GM12878 (cell line): ENCODE data around the gene LIN37.

Experiments
- BACH1 ChIP-seq: fragments of 450-650 bp; IDR thresholded peaks from 2 replicates; pipeline ENCODE4 v1.6.1; 2017; ENCODE audit warnings: mild to moderate bottlenecking, borderline replicate concordance
- BRCA1 ChIP-seq: IDR thresholded peaks from 2 replicates; pipeline ENCODE4 v1.6.1; 2011; ENCODE audit warnings: low read depth, low read length, improper control_type of control experiment
- CTCF ChIP-seq, 3 experiments: IDR thresholded peaks in 2 of 3; conservative IDR thresholded peaks in 1 of 3; 2 replicates each; pipeline ENCODE4 v1.5.1; 2011; ENCODE audit warnings: low read depth in 3 of 3, low read length in 3 of 3, mild to moderate bottlenecking in 3 of 3, control low read depth in 2 of 3, moderate library complexity in 2 of 3, inconsistent platforms in 1 of 3, mixed read lengths in 1 of 3; ENCODE audit not compliant: control insufficient read depth in 2 of 3, insufficient read depth in 1 of 3; ENCODE audit errors: extremely low read depth in 1 of 3
- ESRRA ChIP-seq: IDR thresholded peaks from 2 replicates; pipeline ENCODE4 v1.6.1; 2012; ENCODE audit warnings: mild to moderate bottlenecking, low read length, improper control_type of control experiment
- MAX ChIP-seq: IDR thresholded peaks from 2 replicates; pipeline ENCODE4 v1.6.1; 2012; ENCODE audit warnings: low read depth, low read length, improper control_type of control experiment
- SREBF1 ChIP-seq: IDR thresholded peaks from 2 replicates; pipeline ENCODE4 v1.6.1; 2012; ENCODE audit warnings: mild to moderate bottlenecking, low read length
- ZBTB33 ChIP-seq: fragments of 450-650 bp; IDR thresholded peaks from 2 replicates; pipeline ENCODE4 v1.6.1; 2017; ENCODE audit warnings: mild to moderate bottlenecking
- ZNF24 ChIP-seq: fragments of 450-650 bp; IDR thresholded peaks from 2 replicates; pipeline ENCODE4 v1.6.1; 2017; ENCODE audit warnings: antibody characterized with exemption, mild to moderate bottlenecking
- ZNF274 ChIP-seq: IDR thresholded peaks from one replicate; pipeline ENCODE4 v1.8.0; 2011; ENCODE audit not compliant: insufficient read length, insufficient read depth
- ZNF384 ChIP-seq: IDR thresholded peaks from 2 replicates; pipeline ENCODE4 v1.6.1; 2012; ENCODE audit warnings: low read depth, mild to moderate bottlenecking, low read length, improper control_type of control experiment, borderline replicate concordance

- TF ChIP-seq ESRRA (no peak), CTCF (IDR thresholded peaks at IDR 0.05 in 2 of 3, conservative IDR thresholded peaks at IDR 0.05 in 1 of 3; ENCODE audit: control insufficient read depth in 2 of 3, extremely low read depth in 1 of 3, insufficient read depth in 1 of 3, low read depth in 3 of 3, low read length in 3 of 3) (no peak), SREBF1 (no peak), ZBTB33 (no peak), ZNF384 (no peak), BACH1 (no peak), ZNF274 (no peak), BRCA1 (no peak), ZNF24 (no peak), MAX (no peak)
These were observed 34.4 kb upstream of the LIN37 start for GRCh38 chr19:35713904-35714495.
